ENCODE data around the gene MYL7.
"Not testable (repeated sequence)": the region's sequence is repeated elsewhere in the genome, so short reads cannot be mapped to it uniquely, and the experiment has no call there.

The MYL7 gene

GRCh38 chr7:44172803-44173424 is 31.8 kb upstream of the MYL7 start:
- Histone ChIP-seq H3K9me2 (ENCODE audit: low read depth, low read length) (no peaks in the 10 kb centered on the region), H4K20me1 (ENCODE audit: insufficient read depth, low read length) (no peaks in the 10 kb centered on the region), H3K27me3 (ENCODE audit: insufficient read depth, low read length) (peaks cover 24% of the 10 kb centered on the region; the same call in 1 of the 2 replicates)

DNA sequence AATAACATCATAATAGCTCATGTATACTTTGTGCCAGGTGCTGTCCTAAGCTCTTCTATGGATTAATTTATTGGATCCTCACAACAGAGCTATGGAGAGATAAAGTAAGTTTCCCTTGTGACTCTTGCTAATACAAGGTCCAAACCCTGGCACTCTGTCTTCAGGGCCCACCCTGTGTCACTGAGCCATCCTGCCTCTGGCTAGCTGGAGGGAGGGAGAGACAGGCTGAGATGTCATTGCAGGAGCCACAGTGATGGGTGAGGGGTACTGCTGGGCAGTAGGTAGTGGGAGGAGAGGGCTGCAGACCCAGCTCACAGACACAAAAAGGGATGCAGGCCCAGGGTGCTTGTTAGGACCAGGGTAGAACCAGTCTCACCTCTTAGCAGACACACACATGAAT is 31.2 kb upstream of the MYL7 start:
- no peak for TF ChIP-seq EZH2 (IDR thresholded peaks at IDR 0.05; ENCODE audit: borderline replicate concordance, low read length)
- TF ChIP-seq, protein P1, sequence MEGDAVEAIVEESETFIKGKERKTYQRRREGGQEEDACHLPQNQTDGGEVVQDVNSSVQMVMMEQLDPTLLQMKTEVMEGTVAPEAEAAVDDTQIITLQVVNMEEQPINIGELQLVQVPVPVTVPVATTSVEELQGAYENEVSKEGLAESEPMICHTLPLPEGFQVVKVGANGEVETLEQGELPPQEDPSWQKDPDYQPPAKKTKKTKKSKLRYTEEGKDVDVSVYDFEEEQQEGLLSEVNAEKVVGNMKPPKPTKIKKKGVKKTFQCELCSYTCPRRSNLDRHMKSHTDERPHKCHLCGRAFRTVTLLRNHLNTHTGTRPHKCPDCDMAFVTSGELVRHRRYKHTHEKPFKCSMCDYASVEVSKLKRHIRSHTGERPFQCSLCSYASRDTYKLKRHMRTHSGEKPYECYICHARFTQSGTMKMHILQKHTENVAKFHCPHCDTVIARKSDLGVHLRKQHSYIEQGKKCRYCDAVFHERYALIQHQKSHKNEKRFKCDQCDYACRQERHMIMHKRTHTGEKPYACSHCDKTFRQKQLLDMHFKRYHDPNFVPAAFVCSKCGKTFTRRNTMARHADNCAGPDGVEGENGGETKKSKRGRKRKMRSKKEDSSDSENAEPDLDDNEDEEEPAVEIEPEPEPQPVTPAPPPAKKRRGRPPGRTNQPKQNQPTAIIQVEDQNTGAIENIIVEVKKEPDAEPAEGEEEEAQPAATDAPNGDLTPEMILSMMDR (IDR thresholded peaks at IDR 0.05; ENCODE audit: low read length) = no peak
- Histone ChIP-seq H3F3A (ENCODE audit: insufficient read depth, low read length) (no peaks in the 10 kb centered on the region), H3K4me2 (ENCODE audit: low read length) (no peak overlapping the region), H3K36me3 (ENCODE audit: insufficient read depth, low read length) (no peaks in the 10 kb centered on the region), H4K20me1 (ENCODE audit: insufficient read depth, low read length) (no peaks in the 10 kb centered on the region), H2AFZ (ENCODE audit: low read length) (no peak overlapping the region), H3K4me3 (ENCODE audit: low read depth, low read length, poor library complexity, severe bottlenecking) (no peak overlapping the region), H3K27ac (ENCODE audit: low read depth, low read length, poor library complexity, severe bottlenecking) (no peak overlapping the region), H3K9me3 (ENCODE audit: low read length) (0 out of 2 replicates have a peak, but pooled peaks cover 3% of the 10 kb centered on the region), H3K79me2 (ENCODE audit: insufficient read depth, low read length) (no peaks in the 10 kb centered on the region), H3K9me2 (ENCODE audit: low read depth, low read length) (no peaks in the 10 kb centered on the region), H3K9ac (ENCODE audit: low read length) (no peak overlapping the region), H3K27me3 (ENCODE audit: insufficient read depth, low read length) (peaks cover 18% of the 10 kb centered on the region; the same call in 1 of the 2 replicates), H3K4me1 (ENCODE audit: insufficient read depth, low read length, severe bottlenecking) (no peaks in the 10 kb centered on the region)

More at GRCh38 chr7:44172803-44173424, 31.8 kb upstream of the MYL7 start:
- H3K79me2 ChIP-seq (ENCODE audit: insufficient read depth, low read length) = no peaks in the 10 kb centered on the region
- 0 out of 2 replicates have a peak, but pooled peaks cover 3% of the 10 kb centered on the region for H3K9me3 ChIP-seq (ENCODE audit: low read length)
- no peaks in the 10 kb centered on the region for H3K36me3 ChIP-seq (ENCODE audit: insufficient read depth, low read length)
- H3F3A ChIP-seq (ENCODE audit: insufficient read depth, low read length) = no peaks in the 10 kb centered on the region
- H3K27ac ChIP-seq (ENCODE audit: low read depth, low read length, poor library complexity, severe bottlenecking) = no peak overlapping the region
- no peak overlapping the region for H3K9ac ChIP-seq (ENCODE audit: low read length)
- H3K4me2 ChIP-seq (ENCODE audit: low read length) = no peak overlapping the region
- TF ChIP-seq EZH2 (IDR thresholded peaks at IDR 0.05; ENCODE audit: borderline replicate concordance, low read length) = no peak
- TF ChIP-seq, protein P1 (IDR thresholded peaks at IDR 0.05; ENCODE audit: low read length) = no peak
- H2AFZ ChIP-seq (ENCODE audit: low read length) = no peak overlapping the region
- no peak overlapping the region for H3K4me3 ChIP-seq (ENCODE audit: low read depth, low read length, poor library complexity, severe bottlenecking)
- H3K4me1 ChIP-seq (ENCODE audit: insufficient read depth, low read length, severe bottlenecking) = no peaks in the 10 kb centered on the region

- H3K79me2 ChIP-seq (ENCODE audit: insufficient read depth, low read length); H3K4me3 ChIP-seq (ENCODE audit: low read depth, low read length, poor library complexity, severe bottlenecking); H3K4me1 ChIP-seq (ENCODE audit: insufficient read depth, low read length, severe bottlenecking); H3K4me2 ChIP-seq (ENCODE audit: low read length); H3K9ac ChIP-seq (ENCODE audit: low read length); H3K36me3 ChIP-seq (ENCODE audit: insufficient read depth, low read length); H3K9me3 ChIP-seq (ENCODE audit: low read length); H2AFZ ChIP-seq (ENCODE audit: low read length); H3F3A ChIP-seq (ENCODE audit: insufficient read depth, low read length); H4K20me1 ChIP-seq (ENCODE audit: insufficient read depth, low read length); H3K9me2 ChIP-seq (ENCODE audit: low read depth, low read length); H3K27ac ChIP-seq (ENCODE audit: low read depth, low read length, poor library complexity, severe bottlenecking): not testable (repeated sequence)
- peaks cover 16% of the 10 kb centered on the region; the same call in 1 of the 2 replicates for H3K27me3 ChIP-seq (ENCODE audit: insufficient read depth, low read length)
These were observed 30.8 kb upstream of the MYL7 start for GRCh38 chr7:44171901-44172300.

DNA sequence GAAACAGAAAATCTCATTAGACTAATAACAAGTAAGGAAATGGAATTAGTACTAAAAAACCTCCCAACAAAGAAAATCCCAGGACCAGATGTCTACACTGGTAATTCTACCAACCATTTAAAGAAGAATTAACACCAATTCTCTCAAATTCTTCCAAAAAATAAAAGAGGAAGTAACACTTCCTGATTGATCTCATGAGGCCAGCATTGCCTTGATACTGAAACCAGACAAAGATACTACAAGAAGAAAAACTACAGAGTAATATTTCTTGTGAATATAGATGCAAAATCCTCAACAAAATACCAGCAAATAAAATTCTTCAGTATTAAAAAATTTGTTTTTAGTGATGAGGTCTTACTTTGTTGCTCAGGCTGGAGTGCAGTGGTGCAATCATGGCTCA is 26.8 kb upstream of the MYL7 start:
- Histone ChIP-seq H4K20me1 (ENCODE audit: insufficient read depth, low read length) (no peaks in the 10 kb centered on the region), H3K4me1 (ENCODE audit: insufficient read depth, low read length, severe bottlenecking) (no peaks in the 10 kb centered on the region), H3K9me2 (ENCODE audit: low read depth, low read length) (no peaks in the 10 kb centered on the region), H3K36me3 (ENCODE audit: insufficient read depth, low read length) (no peaks in the 10 kb centered on the region; the same call in 1 of the 2 replicates), H3K4me3 (ENCODE audit: low read depth, low read length, poor library complexity, severe bottlenecking) (no peak overlapping the region), H3F3A (ENCODE audit: insufficient read depth, low read length) (no peaks in the 10 kb centered on the region), H3K27ac (ENCODE audit: low read depth, low read length, poor library complexity, severe bottlenecking) (no peak overlapping the region), H2AFZ (ENCODE audit: low read length) (no peak overlapping the region), H3K79me2 (ENCODE audit: insufficient read depth, low read length) (no peaks in the 10 kb centered on the region), H3K9ac (ENCODE audit: low read length) (no peak overlapping the region), H3K9me3 (ENCODE audit: low read length) (0 out of 2 replicates have a peak, but pooled peaks cover 11% of the 10 kb centered on the region), H3K27me3 (ENCODE audit: insufficient read depth, low read length) (peaks cover 20% of the 10 kb centered on the region), H3K4me2 (ENCODE audit: low read length) (no peak overlapping the region)
- TF ChIP-seq EZH2 (IDR thresholded peaks at IDR 0.05; ENCODE audit: borderline replicate concordance, low read length) = no peak
- TF ChIP-seq, protein P1 (IDR thresholded peaks at IDR 0.05; ENCODE audit: low read length) = no peak

Measured in OCI-LY1 (cell line).